Ishikawa (cell line): ENCODE results near the gene TMEM72.

Experiments used
- CREB1 ChIP-seq: IDR thresholded peaks from 2 replicates; pipeline ENCODE4 v1.6.1; 2012; ENCODE audit warnings: low read depth
- EGR1 ChIP-seq: IDR thresholded peaks from 2 replicates; pipeline ENCODE4 v1.6.1; 2012
- EP300 ChIP-seq: IDR thresholded peaks from 2 replicates; pipeline ENCODE4 v1.6.1; 2012; ENCODE audit warnings: borderline replicate concordance
- FOXM1 ChIP-seq: IDR thresholded peaks from 2 replicates; pipeline ENCODE4 v1.6.1; 2012; ENCODE audit warnings: low read depth, borderline replicate concordance
- MAX ChIP-seq: IDR thresholded peaks from 2 replicates; pipeline ENCODE4 v1.6.1; 2012
- NFIC ChIP-seq: IDR thresholded peaks from 2 replicates; pipeline ENCODE4 v1.6.1; 2012
- RAD21 ChIP-seq: IDR thresholded peaks from 2 replicates; pipeline ENCODE4 v1.6.1; 2012; ENCODE audit warnings: low read depth
- REST ChIP-seq: IDR thresholded peaks from 2 replicates; pipeline ENCODE4 v1.6.1; 2012; ENCODE audit warnings: low read depth, mild to moderate bottlenecking
- TAF1 ChIP-seq: IDR thresholded peaks from 2 replicates; pipeline ENCODE4 v1.6.1; 2012; ENCODE audit warnings: low read depth, mild to moderate bottlenecking
- TCF12 ChIP-seq: IDR thresholded peaks from 2 replicates; pipeline ENCODE4 v1.6.1; 2012; ENCODE audit warnings: low read depth
- TEAD4 ChIP-seq: IDR thresholded peaks from 2 replicates; pipeline ENCODE4 v1.6.1; 2012
- USF1 ChIP-seq: IDR thresholded peaks from 2 replicates; pipeline ENCODE4 v1.6.1; 2012
- YY1 ChIP-seq: IDR thresholded peaks from 2 replicates; pipeline ENCODE4 v1.6.1; 2012; ENCODE audit warnings: low read depth
- ZBTB7A ChIP-seq: IDR thresholded peaks from 2 replicates; pipeline ENCODE4 v1.6.1; 2012; ENCODE audit warnings: low read depth

- no peak for TF ChIP-seq NFIC
- TF ChIP-seq TCF12, result no peak
- no peak for TF ChIP-seq TEAD4
- no peak for TF ChIP-seq RAD21
- TF ChIP-seq ZBTB7A, result no peak
- TF ChIP-seq MAX, result no peak
- no peak for TF ChIP-seq EP300
- no peak for TF ChIP-seq YY1
- no peak for TF ChIP-seq REST
- no peak for TF ChIP-seq FOXM1
- no peak for TF ChIP-seq TAF1
- TF ChIP-seq EGR1, result no peak
- no peak for TF ChIP-seq CREB1
- TF ChIP-seq USF1, result no peak
Measured at GRCh38 chr10:44949915-44950314, 38.8 kb downstream of the TMEM72 start.
